OCI-LY3 (cell line): ENCODE measurements around the gene DUSP16.
A peak's percentile ranks its signal among the peaks of the same experiment; 100 is the strongest.

Source experiments
- H2AFZ ChIP-seq: fragments of 200-600, 300-600 bp; shearing (Covaris generic); 2 replicates; pipeline ENCODE4 v1.6.0; 2014; ENCODE audit warnings: antibody characterized with exemption, low read depth, low read length
- H3K27ac ChIP-seq: fragments of 200-600, 300-600 bp; sonication (generic); 2 replicates; pipeline ENCODE4 v1.5.1; 2014; ENCODE audit warnings: mild to moderate bottlenecking, low read length, moderate library complexity, mixed read lengths
- H3K27me3 ChIP-seq: fragments of 200-600, 300-600 bp; sonication (generic); 2 replicates; pipeline ENCODE4 v1.6.1; 2014; ENCODE audit warnings: low read depth, low read length, mixed read lengths
- H3K36me3 ChIP-seq: fragments of 200-600, 300-600 bp; sonication (generic); replicated peaks from 2 replicates; pipeline ENCODE3; 2014; ENCODE audit warnings: low read depth, low read length, mixed read lengths
- H3K4me1 ChIP-seq: fragments of 300-600, 200-600 bp; sonication (generic); 2 replicates; pipeline ENCODE4 v1.6.1; 2014; ENCODE audit warnings: low read length, mixed read lengths
- H3K4me2 ChIP-seq: fragments of 200-600, 300-600 bp; sonication (generic); 2 replicates; pipeline ENCODE4 v1.6.1; 2014; ENCODE audit warnings: low read length, mixed read lengths
- H3K4me3 ChIP-seq: fragments of 300-600, 200-600 bp; sonication (generic); 2 replicates; pipeline ENCODE4 v1.5.1; 2014; ENCODE audit warnings: antibody characterized with exemption, mild to moderate bottlenecking, low read length, moderate library complexity
- H3K79me2 ChIP-seq: fragments of 300-600, 200-600 bp; shearing (Covaris generic); 2 replicates; pipeline ENCODE4 v1.6.1; 2014; ENCODE audit warnings: mild to moderate bottlenecking, low read length, mixed read lengths
- H3K9ac ChIP-seq: fragments of 300-600, 200-600 bp; shearing (Covaris generic); 2 replicates; pipeline ENCODE4 v1.6.0; 2014; ENCODE audit warnings: mild to moderate bottlenecking, low read length, moderate library complexity
- H3K9me3 ChIP-seq: fragments of 200-600, 300-600 bp; shearing (Covaris generic); 2 replicates; pipeline ENCODE4 v1.6.1; 2014; ENCODE audit warnings: low read length, mixed read lengths; ENCODE audit not compliant: insufficient read depth
- H4K20me1 ChIP-seq: fragments of 200-600, 300-600 bp; sonication (generic); 2 replicates; pipeline ENCODE4 v1.6.1; 2016; ENCODE audit warnings: low read length, mixed read lengths; ENCODE audit not compliant: insufficient read depth
- CTCF ChIP-seq: fragments of 200-600, 300-600 bp; sonication (generic); IDR thresholded peaks from 2 replicates; pipeline ENCODE4 v1.5.1; 2014; ENCODE audit warnings: antibody characterized with exemption, low read length, low read depth
- EZH2phosphoT487 ChIP-seq: fragments of 200-600 bp; shearing (Covaris generic); IDR thresholded peaks from 2 replicates; pipeline ENCODE4 v1.6.1; 2018; ENCODE audit warnings: antibody characterized with exemption, mixed run types, low read depth

DUSP16 gene

GRCh38 chr12:12540261-12541013, 22.2 kb downstream of the DUSP16 start:
- H3K4me2 ChIP-seq, result no peak overlapping the region
- no peaks in the 10 kb centered on the region for H3K36me3 ChIP-seq
- no peaks in the 10 kb centered on the region for H3K27me3 ChIP-seq
- H3K4me3 ChIP-seq, result no peak overlapping the region
- no peak for TF ChIP-seq CTCF
- TF ChIP-seq EZH2phosphoT487, result no peak
- H4K20me1 ChIP-seq, result no peaks in the 10 kb centered on the region
- H3K27ac ChIP-seq, result no peak overlapping the region
- H3K4me1 ChIP-seq, result peaks cover 9% of the 10 kb centered on the region
- no peaks in the 10 kb centered on the region for H3K9me3 ChIP-seq
- H3K9ac ChIP-seq, result no peak overlapping the region
- H3K79me2 ChIP-seq, result no peaks in the 10 kb centered on the region
- H2AFZ ChIP-seq, result no peak overlapping the region

GRCh38 chr12:12539028-12539810, 23.4 kb downstream of the DUSP16 start:
- Histone ChIP-seq H3K9me3 (no peaks in the 10 kb centered on the region), H3K9ac (no peak overlapping the region), H3K36me3 (no peaks in the 10 kb centered on the region), H3K27ac (no peak overlapping the region), H3K27me3 (no peaks in the 10 kb centered on the region), H3K4me3 (no peak overlapping the region), H3K4me1 (peaks cover 9% of the 10 kb centered on the region), H3K79me2 (no peaks in the 10 kb centered on the region), H4K20me1 (no peaks in the 10 kb centered on the region), H2AFZ (peak overlapping the region; percentile 25; the same call in 1 of the 2 replicates), H3K4me2 (no peak overlapping the region)
- TF ChIP-seq CTCF, result no peak
- TF ChIP-seq EZH2phosphoT487, result no peak

- Histone ChIP-seq H3K79me2 (no peaks in the 10 kb centered on the region), H3K27me3 (no peaks in the 10 kb centered on the region), H3K9me3 (no peaks in the 10 kb centered on the region), H3K27ac (no peak overlapping the region), H3K36me3 (no peaks in the 10 kb centered on the region), H3K4me1 (peaks cover 9% of the 10 kb centered on the region), H3K4me2 (peak overlapping the region; percentile 67), H4K20me1 (no peaks in the 10 kb centered on the region), H3K4me3 (peak overlapping the region; percentile 62), H3K9ac (no peak overlapping the region), H2AFZ (peak overlapping the region; percentile 25; the same call in 1 of the 2 replicates)
- TF ChIP-seq CTCF, result no peak
- no peak for TF ChIP-seq EZH2phosphoT487
Observed at GRCh38 chr12:12538535-12538934, 24.1 kb downstream of the DUSP16 start.

- Histone ChIP-seq H2AFZ (no peak overlapping the region), H3K4me2 (peak overlapping the region; percentile 67; the same call in 1 of the 2 replicates), H3K27me3 (no peaks in the 10 kb centered on the region), H3K79me2 (no peaks in the 10 kb centered on the region), H4K20me1 (no peaks in the 10 kb centered on the region), H3K27ac (no peak overlapping the region), H3K4me1 (peaks cover 9% of the 10 kb centered on the region), H3K9me3 (no peaks in the 10 kb centered on the region), H3K4me3 (no peak overlapping the region), H3K9ac (no peak overlapping the region), H3K36me3 (no peaks in the 10 kb centered on the region)
- TF ChIP-seq CTCF (no peak), EZH2phosphoT487 (no peak)
Observed at GRCh38 chr12:12537421-12537820, 25.2 kb downstream of the DUSP16 start.
